Activated CD4-positive, alpha-beta T cell treated with anti-CD3 and anti-CD28 coated beads, Interleukin-2, amount 50 U/mL, for 48 hours (primary cell): Measurements from ENCODE around the gene AHSG.
"Not testable (repeated sequence)": the region's sequence is repeated elsewhere in the genome, so short reads cannot be mapped to it uniquely, and the experiment has no call there.

Source experiments
- DNase-seq, 2 experiments: peaks; one replicate each; pipeline ENCODE4 v3.0.0-alpha.2; 2020

AHSG gene

DNA sequence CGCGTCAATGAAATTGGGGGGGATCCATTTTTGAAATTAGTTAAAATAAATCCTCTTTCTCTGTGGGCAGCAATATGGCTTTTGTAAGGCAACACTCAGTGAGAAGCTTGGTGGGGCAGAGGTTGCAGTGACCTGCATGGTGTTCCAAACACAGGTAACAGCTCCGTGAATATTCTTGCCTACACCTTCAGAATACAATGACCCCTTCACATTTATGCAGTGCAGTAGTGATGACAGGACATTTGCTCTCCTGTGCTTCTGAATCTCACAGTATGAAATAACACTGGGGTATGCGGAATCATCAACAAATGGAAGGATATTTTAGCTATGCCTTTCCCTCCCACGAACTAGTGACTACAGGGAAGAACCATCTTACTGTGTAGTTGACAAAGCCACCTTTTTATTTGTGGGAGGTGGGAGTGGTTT, 6.9 kb downstream of the AHSG start:
- DNase-seq, result no peak

DNA sequence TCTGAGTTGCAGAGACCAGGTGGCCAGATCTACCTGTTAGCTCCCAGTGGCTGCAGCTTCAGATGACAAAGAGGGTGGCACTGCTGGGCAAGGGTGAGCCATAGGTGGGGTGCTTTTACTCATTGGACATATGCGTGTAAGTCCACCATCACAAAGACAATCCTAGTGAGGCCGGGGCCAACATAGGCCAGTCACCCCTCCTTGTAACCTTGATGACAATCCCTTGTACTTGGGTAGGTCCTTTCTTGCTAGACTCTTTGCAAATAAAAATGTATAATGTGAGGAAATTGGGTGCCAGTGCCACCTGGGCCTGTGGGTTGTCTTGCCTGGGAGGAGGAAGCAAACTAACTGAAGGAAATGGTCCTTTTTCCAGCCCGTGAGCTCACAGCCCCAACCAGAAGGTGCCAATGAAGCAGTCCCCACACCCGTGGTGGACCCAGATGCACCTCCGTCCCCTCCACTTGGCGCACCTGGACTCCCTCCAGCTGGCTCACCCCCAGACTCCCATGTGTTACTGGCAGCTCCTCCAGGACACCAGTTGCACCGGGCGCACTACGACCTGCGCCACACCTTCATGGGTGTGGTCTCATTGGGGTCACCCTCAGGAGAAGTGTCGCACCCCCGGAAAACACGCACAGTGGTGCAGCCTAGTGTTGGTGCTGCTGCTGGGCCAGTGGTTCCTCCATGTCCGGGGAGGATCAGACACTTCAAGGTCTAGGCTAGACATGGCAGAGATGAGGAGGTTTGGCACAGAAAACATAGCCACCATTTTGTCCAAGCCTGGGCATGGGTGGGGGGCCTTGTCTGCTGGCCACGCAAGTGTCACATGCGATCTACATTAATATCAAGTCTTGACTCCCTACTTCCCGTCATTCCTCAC, 7.6 kb downstream of the AHSG start:
- DNase-seq, result no peak

DNA sequence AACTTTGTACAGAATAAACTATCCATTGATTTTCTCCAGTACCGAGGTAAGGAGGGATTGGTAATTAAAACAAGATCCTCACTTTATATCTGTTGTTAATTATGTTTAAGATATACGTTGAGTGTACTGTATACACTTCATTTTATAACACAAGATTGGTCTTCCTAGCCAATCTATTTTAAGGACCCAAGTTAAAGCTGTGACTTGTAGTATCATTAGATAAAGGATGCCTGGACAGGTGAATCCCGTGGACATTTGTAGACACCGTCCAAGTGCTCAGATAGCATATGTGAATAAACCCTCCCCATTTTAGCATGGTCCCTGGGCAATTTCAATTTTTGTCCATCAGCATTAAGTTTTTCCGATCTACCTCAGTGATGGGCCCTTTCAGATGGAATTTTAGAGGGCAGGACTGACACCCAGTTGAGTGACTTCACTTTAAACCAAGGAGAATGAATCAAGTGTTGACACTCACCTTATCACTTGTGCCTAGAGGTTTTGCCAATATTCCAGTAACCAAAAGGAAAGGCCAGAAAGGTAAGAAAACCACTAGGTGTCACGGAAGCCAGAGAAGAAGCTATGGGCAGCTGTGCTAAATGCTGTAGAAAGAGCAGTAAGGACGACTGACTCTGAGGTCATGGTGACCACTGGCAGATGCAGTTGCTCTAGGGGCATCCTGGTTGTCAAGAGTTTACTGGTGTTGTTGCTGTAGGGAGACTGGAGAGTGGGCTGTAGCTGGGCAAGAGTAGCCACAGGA, 9.2 kb downstream of the AHSG start:
- DNase-seq, result no peak

DNA sequence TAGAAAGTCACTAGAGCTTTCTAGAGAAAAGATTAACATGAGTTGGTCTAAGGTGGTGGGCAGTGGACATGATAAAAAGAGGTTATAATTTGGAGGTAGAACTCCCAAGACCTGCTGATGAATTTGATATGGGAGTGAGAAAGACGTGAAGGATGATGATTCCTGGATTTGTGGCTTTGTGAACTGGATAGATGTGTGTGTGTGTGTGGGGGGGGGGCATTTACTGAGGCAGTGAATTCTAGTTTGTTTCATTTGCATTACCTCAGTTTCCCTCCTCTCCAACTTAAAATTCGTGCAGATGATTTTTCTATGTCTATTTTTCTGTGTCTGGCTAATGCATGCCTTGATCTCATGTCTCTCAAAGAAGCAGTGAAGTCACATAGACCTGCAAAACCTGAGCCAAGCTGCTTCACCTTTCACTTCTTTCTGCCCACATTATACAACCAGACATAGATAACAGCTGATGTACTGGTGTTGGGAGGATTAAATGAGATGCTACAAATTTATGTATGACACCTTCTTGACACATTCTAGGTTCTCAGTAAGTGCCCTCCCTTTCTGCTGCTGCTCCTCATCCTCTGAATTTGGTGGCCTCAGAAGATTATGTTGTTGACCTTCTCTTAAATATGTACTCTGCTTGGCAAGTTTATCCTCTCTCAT, 9.9 kb downstream of the AHSG start:
- no peak for DNase-seq

DNA sequence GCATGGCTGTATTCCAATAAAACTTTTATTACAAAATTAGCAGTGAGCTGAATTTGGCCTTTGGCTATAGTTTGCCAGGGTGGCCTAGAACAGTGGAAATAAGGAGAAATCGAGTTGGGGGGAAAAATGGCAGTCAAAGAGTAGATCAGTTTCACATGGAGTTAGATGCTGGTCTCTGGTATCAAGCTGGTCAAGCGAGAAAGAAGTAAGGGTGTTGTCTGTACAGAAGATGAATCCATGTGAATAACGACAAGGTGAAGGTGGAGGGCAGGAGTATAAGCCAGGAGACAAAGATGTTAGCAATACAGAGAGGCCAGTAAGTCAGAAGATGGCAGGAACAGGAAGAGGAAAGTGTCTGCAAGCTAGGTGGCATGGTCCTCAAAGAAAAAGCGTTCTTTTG, 11.7 kb downstream of the AHSG start:
- no peak for DNase-seq

DNA sequence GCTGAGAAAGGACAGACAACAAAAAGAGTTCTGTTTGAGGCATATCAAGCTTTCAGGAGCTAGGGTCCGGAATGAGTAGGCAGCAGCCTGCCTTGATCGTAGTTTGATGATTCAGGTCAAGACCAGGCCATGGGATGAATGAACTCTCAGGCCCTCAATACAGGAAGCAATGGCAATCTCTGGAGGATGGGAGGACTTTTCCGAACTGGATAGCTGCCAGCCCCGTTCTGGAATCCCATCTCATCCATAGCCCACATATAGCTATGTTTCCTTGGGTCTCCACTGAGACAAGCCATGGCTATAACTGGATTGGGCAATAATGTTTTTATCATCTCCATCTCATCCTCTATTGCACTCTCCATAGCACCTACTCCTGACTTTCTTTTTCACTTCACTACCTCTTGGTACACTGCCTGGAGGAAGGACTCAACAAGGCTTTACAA, 12.8 kb downstream of the AHSG start:
- no peak for DNase-seq

DNA sequence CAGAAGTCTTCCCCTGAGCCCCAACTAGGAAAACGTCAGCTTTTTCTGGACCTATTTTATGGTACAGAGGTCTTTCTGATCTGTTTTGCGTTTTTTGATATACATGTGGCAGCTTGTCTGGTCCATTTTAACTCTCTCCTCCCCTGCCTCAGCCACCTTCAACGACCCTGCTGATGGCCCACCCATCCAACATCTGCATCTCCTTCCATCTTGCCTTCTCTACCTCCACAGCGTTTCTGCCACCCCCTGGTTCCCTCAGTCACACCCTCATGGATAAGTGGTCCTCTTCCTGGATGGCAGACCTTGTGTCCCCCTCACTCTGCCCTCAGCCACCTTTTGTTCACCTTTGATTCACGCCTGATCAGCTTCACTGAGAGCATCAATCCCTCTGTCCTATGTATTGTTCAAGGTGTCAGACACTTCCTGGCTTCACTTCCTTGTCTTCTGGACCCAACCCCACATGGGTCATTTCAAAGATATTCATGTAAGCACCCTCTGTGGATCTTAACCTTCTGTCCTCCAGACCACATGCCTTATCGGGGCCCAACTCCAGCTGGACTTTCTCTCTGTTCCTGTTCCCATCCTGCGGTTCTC, 13.5 kb downstream of the AHSG start:
- no peak for DNase-seq

DNA sequence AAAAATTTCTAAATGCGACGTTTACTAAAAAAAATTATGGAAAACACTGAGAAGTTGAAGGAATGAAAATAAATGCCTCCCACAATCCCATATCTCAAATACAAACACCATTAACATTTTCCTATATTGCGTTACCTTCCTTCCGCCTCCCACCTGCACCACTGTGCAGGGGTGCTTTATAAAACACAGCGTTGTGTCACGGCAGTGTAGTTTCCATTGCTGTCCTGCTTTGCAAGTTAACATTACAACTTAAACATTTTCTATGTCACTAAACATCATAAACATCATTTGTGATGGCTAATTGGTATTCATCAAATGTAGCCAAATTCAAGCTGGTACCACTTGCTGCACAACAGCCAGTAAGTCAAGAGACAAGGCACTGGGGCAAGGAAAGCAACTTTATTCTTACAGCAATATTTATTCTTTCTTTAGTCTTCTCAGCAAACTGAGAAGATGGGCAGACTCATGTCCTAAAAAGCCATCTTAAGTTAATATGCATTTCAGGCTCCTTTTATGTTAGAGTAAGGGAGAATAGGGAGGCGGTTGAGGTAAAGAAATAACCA, 15.1 kb downstream of the AHSG start:
- DNase-seq, result no peak

DNA sequence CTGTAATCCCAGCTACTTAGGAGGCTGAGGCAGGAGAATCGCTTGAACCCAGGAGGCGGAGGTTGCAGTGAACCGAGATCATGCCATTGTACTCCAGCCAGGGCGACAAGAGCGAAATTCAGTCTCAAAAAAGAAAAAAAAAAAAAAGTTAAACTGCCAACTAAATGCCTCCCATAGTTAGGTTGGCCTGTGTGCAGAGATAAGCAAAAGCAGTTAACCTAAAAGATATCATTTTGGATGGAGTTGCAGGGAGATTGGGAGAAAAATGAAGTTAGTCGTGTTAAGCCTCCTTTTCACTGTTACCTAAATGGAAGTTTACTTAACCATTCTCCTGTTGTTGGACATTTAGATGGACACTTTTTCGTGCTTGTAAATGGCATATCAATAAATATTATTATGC, 15.9 kb downstream of the AHSG start:
- no peak for DNase-seq

DNA sequence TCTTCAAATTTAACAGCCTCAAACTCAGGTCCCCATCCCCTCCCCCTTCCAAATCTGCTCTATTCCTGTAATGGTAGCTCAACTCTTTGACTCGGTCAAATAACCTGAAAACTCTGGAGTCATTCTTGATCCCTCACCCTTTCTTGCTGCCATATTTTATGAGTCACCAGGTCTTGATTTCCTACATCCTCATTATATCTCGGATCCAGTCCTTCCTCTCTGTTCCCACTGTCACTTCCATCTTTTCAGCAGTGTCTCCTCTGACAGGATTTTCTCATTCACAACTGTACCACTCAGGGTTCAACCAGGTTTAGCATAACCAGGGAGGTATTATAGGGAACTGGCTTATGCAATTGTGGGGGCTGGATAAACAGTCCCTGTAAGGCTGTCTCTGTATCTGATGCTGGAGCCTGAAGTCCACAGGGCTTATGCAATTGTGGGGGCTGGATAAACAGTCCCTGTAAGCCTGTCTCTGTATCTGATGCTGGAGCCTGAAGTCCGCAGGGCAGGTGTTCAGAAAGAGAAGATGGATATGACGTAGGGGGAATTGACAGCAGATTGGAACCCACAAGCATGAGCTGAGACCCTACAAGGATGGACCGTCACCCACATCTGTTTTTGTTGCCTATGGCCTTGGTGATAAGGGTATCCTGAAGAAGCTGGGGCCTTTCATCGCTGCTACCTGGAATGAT, 18.2 kb downstream of the AHSG start:
- no peak for DNase-seq

DNA sequence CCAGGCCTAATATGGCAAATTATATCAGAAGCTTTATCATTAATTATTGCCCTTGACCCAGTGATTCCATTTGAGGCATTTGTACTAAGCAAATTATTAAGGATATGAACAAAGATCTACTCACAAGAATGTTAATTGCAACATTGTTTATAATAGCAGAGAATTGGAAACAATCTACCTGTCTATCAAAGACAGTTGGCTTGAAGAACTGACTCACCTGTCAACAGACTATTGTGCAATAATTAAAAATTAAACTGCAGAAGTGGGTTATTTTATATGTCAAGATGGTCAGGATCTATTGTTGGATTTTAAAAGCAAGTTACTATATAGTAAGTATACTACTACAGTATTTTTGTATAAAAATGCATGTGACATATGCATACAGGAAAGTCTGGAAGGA, 20.6 kb downstream of the AHSG start:
- no peak for DNase-seq

DNA sequence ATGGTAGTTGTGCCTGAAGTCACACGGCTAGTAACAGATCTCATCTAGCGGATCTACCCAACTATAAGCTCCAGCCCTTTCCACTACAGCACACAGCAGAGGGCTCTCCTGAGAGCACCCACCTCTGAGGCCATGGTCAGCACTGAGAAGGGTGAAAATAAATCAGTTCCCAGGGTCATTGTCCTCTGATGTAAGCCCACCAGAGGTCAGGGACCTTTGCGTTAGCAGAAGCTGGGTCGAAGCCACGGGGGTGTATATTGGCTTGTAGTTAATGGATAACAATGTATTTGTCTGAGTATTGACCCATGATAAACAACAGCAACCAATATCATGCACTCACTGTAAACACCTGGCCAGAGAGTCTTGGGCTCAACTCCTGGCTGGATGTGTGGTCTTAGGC, 21.3 kb downstream of the AHSG start:
- not testable (repeated sequence) for DNase-seq

DNA sequence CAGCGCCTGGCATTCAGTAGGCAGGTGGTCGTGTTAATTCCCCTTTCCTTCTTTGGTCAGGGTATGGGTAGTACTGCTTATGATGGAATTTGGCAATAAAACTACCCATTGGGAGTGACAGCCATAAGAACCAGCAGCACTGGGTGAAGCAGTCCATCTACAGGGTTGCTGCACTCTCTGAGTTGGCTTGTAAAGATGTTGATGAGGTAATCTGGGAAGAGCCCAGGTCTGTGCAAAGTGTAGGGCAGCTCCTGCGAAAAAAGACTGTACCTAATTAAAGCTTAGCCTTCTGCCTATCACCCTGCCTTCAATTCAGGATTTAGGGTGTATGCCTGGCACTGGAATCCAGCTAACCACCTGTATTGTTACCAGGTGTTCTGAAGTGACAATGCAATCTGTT, 22.7 kb downstream of the AHSG start:
- DNase-seq, result no peak

DNA sequence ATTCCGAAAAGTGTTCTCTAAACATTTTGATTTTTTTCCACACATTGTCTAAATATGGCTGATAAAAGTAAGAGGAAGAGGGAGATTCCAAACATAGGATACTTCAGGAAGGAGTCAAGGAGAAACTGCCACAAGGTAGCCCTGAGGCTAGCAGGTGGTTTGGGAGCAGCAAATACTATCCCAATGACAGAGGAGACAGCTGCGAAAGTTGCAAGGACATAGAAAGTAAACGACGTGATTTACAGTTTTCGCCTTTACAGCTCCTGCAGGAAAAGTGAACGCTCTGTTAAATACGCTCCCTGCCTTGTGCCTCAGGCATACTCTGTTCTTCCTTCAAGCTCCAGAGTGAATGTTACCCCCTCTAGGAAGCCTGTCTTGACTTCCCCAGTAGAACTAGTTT, 23.7 kb downstream of the AHSG start:
- no peak for DNase-seq

DNA sequence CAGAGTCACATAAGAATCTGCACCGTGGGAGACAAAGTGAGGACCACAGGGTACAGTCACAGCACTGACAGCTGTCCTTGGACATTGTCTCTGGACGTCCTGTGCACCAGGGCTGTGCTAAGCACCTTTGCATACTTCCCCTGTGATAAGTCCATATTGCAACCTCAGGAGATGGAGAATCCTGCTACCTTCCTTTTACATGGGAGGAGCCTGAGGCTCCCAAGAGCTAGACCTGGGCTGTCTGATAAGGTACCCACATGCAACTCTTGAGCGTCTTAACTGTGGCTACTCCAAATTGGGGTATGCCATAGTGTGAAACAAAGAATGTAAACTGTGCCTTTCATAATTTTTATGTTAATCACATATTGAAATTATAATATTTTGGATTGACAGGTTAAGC, 24.8 kb downstream of the AHSG start:
- no peak for DNase-seq

DNA sequence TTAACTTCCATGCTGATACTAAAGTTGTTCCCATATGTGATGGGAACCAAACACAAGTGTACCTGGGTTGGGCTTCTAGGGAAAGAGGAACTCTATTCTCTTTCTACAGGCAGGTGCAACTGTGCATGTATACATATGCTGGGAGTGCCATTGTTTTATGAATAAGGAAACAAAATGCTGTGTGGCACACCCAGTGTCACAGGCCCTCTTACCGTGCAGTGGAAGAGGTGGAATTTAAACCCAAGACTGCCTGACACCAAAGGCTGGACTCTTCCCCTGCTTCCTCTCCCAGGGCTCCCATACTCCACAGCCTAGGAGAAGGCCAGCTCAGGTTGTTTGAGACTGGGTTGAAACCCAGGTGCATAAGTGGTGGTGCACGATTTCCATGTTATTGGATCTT, 25.4 kb downstream of the AHSG start:
- DNase-seq, result no peak

DNA sequence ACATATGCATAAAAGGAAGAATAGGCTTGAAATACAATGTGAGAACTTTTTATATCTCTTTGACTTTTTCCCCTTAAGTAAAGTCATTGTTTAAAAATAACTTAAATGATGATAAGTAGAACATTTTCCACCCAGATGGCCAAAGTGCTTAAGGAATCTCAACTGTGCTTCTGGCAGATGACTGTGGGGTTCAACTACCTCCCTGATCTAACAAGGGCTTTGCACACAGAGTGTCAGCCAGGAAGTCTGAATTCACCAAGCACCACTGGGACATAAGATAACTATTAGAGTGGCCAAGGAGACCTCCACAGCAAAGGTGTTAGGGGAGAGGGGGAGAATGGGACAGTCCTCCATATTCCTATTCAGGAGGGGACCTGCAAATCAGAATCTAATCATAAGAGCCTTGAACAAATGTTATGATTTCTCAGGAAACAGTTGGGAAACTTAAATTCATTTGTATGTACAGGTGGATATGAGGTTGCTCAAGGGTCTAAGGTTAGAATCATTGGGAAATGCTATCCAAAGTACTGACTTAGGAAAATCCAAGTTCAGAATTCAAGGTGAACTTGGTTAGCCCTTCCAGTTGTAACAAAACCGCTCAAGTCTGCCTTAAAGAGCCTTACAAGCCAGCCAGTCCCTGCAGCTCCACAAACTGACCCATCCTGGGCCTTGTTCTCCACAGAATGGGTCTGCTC, 27.1 kb downstream of the AHSG start, which contains the start of gene FETUB:
Gene FETUB, plus strand, starts transcription at position 622 of the 695 bp plus-strand sequence. Its CDS starts 62 bp downstream, at position 684.
- no peak for DNase-seq

DNA sequence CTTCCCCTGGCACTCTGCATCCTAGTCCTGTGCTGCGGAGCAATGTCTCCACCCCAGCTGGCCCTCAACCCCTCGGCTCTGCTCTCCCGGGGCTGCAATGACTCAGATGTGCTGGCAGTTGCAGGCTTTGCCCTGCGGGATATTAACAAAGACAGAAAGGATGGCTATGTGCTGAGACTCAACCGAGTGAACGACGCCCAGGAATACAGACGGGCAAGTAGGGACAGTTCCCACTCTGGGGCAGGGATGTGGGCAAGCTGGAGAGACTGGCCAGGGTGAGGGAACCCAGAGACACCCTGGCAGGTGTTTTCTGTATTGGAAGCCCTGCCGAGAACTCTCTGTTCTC, 27.6 kb downstream of the AHSG start:
- DNase-seq, result no peak

DNA sequence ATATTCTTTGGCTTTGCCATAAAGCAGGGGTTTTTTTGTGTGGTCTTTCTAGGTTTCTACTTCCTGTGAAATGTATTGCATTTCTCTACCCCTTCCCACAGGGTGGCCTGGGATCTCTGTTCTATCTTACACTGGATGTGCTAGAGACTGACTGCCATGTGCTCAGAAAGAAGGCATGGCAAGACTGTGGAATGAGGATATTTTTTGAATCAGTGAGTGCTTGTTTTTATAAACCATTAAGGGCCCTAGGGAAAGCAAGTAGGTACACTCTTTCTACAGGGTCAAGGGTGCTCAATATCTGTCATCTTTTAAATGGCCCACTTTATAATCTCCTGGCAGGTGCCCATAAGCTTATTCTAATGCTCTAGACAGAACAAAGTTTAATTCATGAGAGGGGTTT, 28.1 kb downstream of the AHSG start:
- no peak for DNase-seq

DNA sequence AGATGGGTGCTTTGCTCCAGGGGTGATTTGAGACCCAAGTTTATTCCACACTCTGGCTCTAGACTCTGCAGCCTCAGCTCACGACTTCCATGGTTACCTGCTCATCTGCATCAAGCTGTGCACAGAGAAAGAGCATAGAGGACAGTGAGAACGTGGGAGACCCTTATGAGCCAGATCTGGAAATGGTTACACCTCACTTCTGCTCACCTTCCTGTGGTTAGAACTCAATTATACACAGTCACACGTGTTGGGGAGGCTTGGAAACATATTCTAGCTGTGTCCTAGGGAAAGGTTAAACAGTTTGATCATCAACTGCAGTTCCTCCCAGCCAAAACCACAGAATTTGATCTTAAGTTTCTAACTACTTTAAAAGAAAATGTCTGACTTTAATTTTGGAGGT, 29.2 kb downstream of the AHSG start:
- DNase-seq, result no peak

DNA sequence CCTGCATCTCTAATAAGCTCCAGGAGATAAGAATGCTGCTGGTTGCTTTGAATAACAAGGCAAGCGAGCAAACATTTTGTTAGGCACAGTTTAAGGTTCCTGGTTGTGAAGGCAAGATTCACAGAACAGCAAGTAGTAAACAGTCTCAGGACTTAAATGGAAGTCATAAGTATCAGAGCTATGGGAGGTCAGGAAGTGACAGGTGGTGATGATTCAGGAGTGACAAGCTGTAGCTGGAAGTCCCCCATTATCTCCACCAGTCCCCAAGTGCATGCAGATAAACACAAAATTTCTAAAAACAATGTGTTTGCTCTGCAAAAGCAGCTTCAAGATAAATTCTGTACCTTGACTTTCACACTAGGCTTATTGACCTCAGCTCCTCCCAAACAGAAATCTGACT, 30.6 kb downstream of the AHSG start:
- no peak for DNase-seq

DNA sequence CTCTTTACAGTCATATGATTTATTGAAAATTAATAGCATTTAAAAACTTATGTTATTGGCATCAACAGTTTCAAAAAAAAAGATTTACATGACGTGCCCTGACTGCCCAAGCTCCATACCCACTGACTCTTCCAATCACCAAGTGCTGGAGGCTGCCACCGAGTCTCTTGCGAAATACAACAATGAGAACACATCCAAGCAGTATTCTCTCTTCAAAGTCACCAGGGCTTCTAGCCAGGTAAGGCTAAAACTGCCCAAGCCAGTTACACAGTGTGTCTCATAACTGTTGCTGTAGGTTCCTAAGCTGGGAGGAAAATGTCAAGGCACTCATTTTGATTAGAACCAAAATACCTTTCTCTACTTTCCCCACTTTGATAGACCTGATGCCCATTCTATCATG, 31.8 kb downstream of the AHSG start:
- no peak for DNase-seq
